ENCODE measurements around the gene ACAD8. TPM values are rescaled to one million over a fixed set of nuclear protein-coding genes. Genes with fewer than 3 reads are reported as not detected.

ACAD8 gene
- total and polyA plus RNA-seq, 10 donors, result 15.7 to 37.5 (median 27.2) TPM

- no peak overlapping the region for H3K4me3 ChIP-seq
- 84 to 94% (median 90%) methylated on average over 4 of the region's 4 CpGs for WGBS, 5 donors
- H3K4me1 ChIP-seq, result peaks cover 0 to 41% (median 17%) of the 10 kb centered on the region in 6 donors
- no peak for DNase-seq
- H3K9me3 ChIP-seq, result no peaks in the 10 kb centered on the region
- peaks cover 0 to 74% (median 59%) of the 10 kb centered on the region in 6 donors for H3K36me3 ChIP-seq
- intact Hi-C loops (cut with DNase I; ENCODE audit: low total_unique reads), result loop anchor here (10.0 kb wide), 1 partner anchor 54 kb away; no protein-coding TSS in a partner anchor
- TF ChIP-seq POLR2A (IDR thresholded peaks at IDR 0.05) (no peak), POLR2AphosphoS5 (IDR thresholded peaks at IDR 0.05) (no peak)
- TF ChIP-seq, protein P1, sequence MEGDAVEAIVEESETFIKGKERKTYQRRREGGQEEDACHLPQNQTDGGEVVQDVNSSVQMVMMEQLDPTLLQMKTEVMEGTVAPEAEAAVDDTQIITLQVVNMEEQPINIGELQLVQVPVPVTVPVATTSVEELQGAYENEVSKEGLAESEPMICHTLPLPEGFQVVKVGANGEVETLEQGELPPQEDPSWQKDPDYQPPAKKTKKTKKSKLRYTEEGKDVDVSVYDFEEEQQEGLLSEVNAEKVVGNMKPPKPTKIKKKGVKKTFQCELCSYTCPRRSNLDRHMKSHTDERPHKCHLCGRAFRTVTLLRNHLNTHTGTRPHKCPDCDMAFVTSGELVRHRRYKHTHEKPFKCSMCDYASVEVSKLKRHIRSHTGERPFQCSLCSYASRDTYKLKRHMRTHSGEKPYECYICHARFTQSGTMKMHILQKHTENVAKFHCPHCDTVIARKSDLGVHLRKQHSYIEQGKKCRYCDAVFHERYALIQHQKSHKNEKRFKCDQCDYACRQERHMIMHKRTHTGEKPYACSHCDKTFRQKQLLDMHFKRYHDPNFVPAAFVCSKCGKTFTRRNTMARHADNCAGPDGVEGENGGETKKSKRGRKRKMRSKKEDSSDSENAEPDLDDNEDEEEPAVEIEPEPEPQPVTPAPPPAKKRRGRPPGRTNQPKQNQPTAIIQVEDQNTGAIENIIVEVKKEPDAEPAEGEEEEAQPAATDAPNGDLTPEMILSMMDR (IDR thresholded peaks at IDR 0.05 in 8 of 11, conservative IDR thresholded peaks at IDR 0.05 in 3 of 11), result no peak
- no peak overlapping the region for H3K27ac ChIP-seq
- H3K27me3 ChIP-seq (replicated peaks in 1 of 7), result no peaks in the 10 kb centered on the region
Observed at GRCh38 chr11:134258577-134258976, 5.2 kb downstream of the ACAD8 start.

- H3K27me3 ChIP-seq (replicated peaks in 1 of 7), result no peaks in the 10 kb centered on the region
- intact Hi-C loops (cut with DNase I; ENCODE audit: low total_unique reads), result no loop called here
- no peaks in the 10 kb centered on the region for H3K9me3 ChIP-seq
- no peak overlapping the region for H3K27ac ChIP-seq
- H3K36me3 ChIP-seq, result peaks cover 0 to 93% (median 69%) of the 10 kb centered on the region in 6 donors
- TF ChIP-seq, protein P1 (IDR thresholded peaks at IDR 0.05 in 8 of 11, conservative IDR thresholded peaks at IDR 0.05 in 3 of 11), result no peak
- TF ChIP-seq POLR2AphosphoS5 (IDR thresholded peaks at IDR 0.05), result no peak
- no peak for TF ChIP-seq POLR2A (IDR thresholded peaks at IDR 0.05)
- DNase-seq, result no peak
- H3K4me3 ChIP-seq, result no peak overlapping the region
- H3K4me1 ChIP-seq, result peaks cover 0 to 22% (median 1%) of the 10 kb centered on the region in 6 donors
Observed at GRCh38 chr11:134260503-134260902, 7.1 kb downstream of the ACAD8 start.

DNA sequence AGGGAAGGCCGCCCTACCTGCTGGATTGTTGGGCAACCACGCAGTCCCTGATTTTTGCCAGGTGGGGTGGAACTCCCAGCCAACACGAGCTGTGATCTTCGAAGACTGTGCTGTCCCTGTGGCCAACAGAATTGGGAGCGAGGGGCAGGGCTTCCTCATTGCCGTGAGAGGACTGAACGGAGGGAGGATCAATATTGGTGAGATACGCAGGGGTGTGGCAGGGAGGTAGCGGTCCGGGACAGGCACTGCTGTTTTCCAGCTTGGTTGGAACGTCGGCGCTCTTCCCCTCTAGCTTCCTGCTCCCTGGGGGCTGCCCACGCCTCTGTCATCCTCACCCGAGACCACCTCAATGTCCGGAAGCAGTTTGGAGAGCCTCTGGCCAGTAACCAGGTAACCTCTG, 7.6 kb downstream of the ACAD8 start:
- Histone ChIP-seq H3K4me1 (peaks cover 0 to 18% (median 0%) of the 10 kb centered on the region in 6 donors), H3K4me3 (no peak overlapping the region), H3K27me3 (replicated peaks in 1 of 7) (no peaks in the 10 kb centered on the region), H3K36me3 (peaks cover 0 to 93% (median 69%) of the 10 kb centered on the region in 6 donors), H3K9me3 (no peaks in the 10 kb centered on the region), H3K27ac (no peak overlapping the region)
- intact Hi-C loops (cut with DNase I; ENCODE audit: low total_unique reads), result no loop called here
- TF ChIP-seq POLR2A (IDR thresholded peaks at IDR 0.05), result no peak
- no peak for TF ChIP-seq POLR2AphosphoS5 (IDR thresholded peaks at IDR 0.05)
- TF ChIP-seq, protein P1 (IDR thresholded peaks at IDR 0.05 in 8 of 11, conservative IDR thresholded peaks at IDR 0.05 in 3 of 11), result no peak
- DNase-seq, result no peak
- WGBS, 5 donors, result 90 to 95% (median 92%) methylated on average over 14 to 16 of the region's 16 CpGs

DNA sequence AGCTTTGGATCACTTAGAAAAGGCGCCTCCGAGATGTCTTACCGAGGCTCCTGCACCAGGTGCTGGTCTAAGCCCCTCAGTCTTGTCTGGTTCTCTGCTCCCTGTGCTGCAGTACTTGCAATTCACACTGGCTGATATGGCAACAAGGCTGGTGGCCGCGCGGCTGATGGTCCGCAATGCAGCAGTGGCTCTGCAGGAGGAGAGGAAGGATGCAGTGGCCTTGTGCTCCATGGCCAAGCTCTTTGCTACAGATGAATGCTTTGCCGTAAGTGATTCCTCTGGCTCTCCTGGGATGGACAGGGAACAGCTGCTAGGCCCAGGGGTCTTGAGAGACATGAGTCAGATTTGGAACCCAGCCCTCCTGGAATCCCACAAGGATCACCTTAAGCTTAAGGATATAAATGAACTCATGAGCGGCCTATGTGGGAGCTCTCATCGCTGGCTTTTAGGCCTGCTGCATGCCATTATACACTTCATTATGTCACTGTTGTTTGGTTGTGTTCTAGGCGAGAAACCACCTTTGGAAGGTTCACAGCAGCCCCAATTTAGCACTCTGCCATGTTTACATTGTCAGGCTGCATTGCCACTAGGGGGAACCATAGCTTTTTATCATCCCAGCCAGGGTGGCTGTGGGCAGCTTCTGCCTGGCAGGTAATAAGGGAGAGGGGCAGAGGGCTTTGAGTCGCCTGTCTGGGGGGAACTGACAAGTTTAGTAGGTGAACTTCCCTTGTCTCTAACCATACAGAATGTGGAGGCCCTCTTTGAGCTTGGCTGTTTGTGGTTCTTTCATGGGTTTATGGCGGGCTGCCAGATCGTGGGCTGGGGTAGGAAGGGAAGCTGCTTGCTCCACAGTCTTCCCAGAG, 8.5 kb downstream of the ACAD8 start:
- Histone ChIP-seq H3K4me1 (peaks cover 0 to 18% (median 0%) of the 10 kb centered on the region in 6 donors), H3K4me3 (no peak overlapping the region), H3K27me3 (replicated peaks in 1 of 7) (no peaks in the 10 kb centered on the region), H3K27ac (no peak overlapping the region), H3K36me3 (peaks cover 0 to 86% (median 67%) of the 10 kb centered on the region in 6 donors), H3K9me3 (no peaks in the 10 kb centered on the region)
- no peak for TF ChIP-seq POLR2AphosphoS5 (IDR thresholded peaks at IDR 0.05)
- TF ChIP-seq, protein P1 (IDR thresholded peaks at IDR 0.05 in 8 of 11, conservative IDR thresholded peaks at IDR 0.05 in 3 of 11), result peak in 6 of 11 experiments; percentile 12 to 52 (median 40)
- 84 to 90% (median 89%) methylated on average over 14 of the region's 14 CpGs for WGBS, 5 donors
- DNase-seq, result no peak
- intact Hi-C loops (cut with DNase I; ENCODE audit: low total_unique reads), result no loop called here

Measured in spleen (tissue), 11 donors.